Measurements from ENCODE around the gene ZNF747. TPM values are rescaled to one million over a fixed set of nuclear protein-coding genes. Genes with fewer than 3 reads are reported as not detected.

The ZNF747 gene
- total RNA-seq, 1 donor from 2014 or later = 15.1 TPM

GRCh38 chr16:30521476-30521872 is 13.2 kb downstream of the ZNF747 start:
- DNase-seq (ENCODE audit: low spot score in 2 of 2) (no peak), FAIRE-seq (no peak)

- no peak for DNase-seq (ENCODE audit: low spot score in 2 of 2)
Observed at GRCh38 chr16:30519120-30520049, 15.3 kb downstream of the ZNF747 start.

GRCh38 chr16:30518552-30518951 is 16.1 kb downstream of the ZNF747 start:
- FAIRE-seq (no peak), DNase-seq (ENCODE audit: low spot score in 2 of 2) (no peak)

More at GRCh38 chr16:30519120-30520049, 15.3 kb downstream of the ZNF747 start:
- no peak for FAIRE-seq

- no peak for FAIRE-seq
- no peak for DNase-seq (ENCODE audit: low spot score in 2 of 2)
Observed at GRCh38 chr16:30515275-30515674, 19.4 kb downstream of the ZNF747 start.

GRCh38 chr16:30511509-30511908 is 23.1 kb downstream of the ZNF747 start:
- FAIRE-seq = no peak
- DNase-seq (ENCODE audit: low spot score in 2 of 2) = no peak

- no peak for FAIRE-seq
- no peak for DNase-seq (ENCODE audit: low spot score in 2 of 2)
Observed at GRCh38 chr16:30510376-30510938, 24.2 kb downstream of the ZNF747 start.

- DNase-seq (ENCODE audit: low spot score in 2 of 2) (no peak), FAIRE-seq (no peak)
Observed at GRCh38 chr16:30509081-30509765, 25.4 kb downstream of the ZNF747 start.

GRCh38 chr16:30503403-30504296 is 31.0 kb downstream of the ZNF747 start:
- DNase-seq (ENCODE audit: low spot score in 2 of 2) = no peak
- FAIRE-seq = no peak

- FAIRE-seq (no peak), DNase-seq (ENCODE audit: low spot score in 2 of 2) (no peak)
Observed at GRCh38 chr16:30499284-30499683, 35.4 kb downstream of the ZNF747 start.

- DNase-seq (ENCODE audit: low spot score in 2 of 2) = no peak
- no peak for FAIRE-seq
Observed at GRCh38 chr16:30494709-30495108, 39.9 kb downstream of the ZNF747 start.

GRCh38 chr16:30493941-30494488 is 40.6 kb downstream of the ZNF747 start:
- FAIRE-seq = no peak

GRCh38 chr16:30491744-30492308 is 42.8 kb downstream of the ZNF747 start:
- FAIRE-seq (no peak), DNase-seq (ENCODE audit: low spot score in 2 of 2) (no peak)

More at GRCh38 chr16:30493941-30494488, 40.6 kb downstream of the ZNF747 start:
- no peak for DNase-seq (ENCODE audit: low spot score in 2 of 2)

- no peak for FAIRE-seq
Observed at GRCh38 chr16:30491229-30491628, 43.4 kb downstream of the ZNF747 start.

GRCh38 chr16:30490210-30490609 is 44.4 kb downstream of the ZNF747 start:
- DNase-seq (ENCODE audit: low spot score in 2 of 2) = no peak
- FAIRE-seq = no peak

More at GRCh38 chr16:30491229-30491628, 43.4 kb downstream of the ZNF747 start:
- no peak for DNase-seq (ENCODE audit: low spot score in 2 of 2)

- DNase-seq (ENCODE audit: low spot score in 2 of 2) (no peak), FAIRE-seq (no peak)
Observed at GRCh38 chr16:30488764-30489605, 45.7 kb downstream of the ZNF747 start.

GRCh38 chr16:30485818-30486436 is 48.7 kb downstream of the ZNF747 start:
- FAIRE-seq (no peak), DNase-seq (ENCODE audit: low spot score in 2 of 2) (no peak)

- no peak for DNase-seq (ENCODE audit: low spot score in 2 of 2)
- no peak for FAIRE-seq
Observed at GRCh38 chr16:30484887-30485286, 49.8 kb downstream of the ZNF747 start.

- DNase-seq (ENCODE audit: low spot score in 2 of 2) (no peak), FAIRE-seq (no peak)
Observed at GRCh38 chr16:30482366-30482765, 52.3 kb downstream of the ZNF747 start.
